Measurements from ENCODE around the gene SDC3. TPM values are rescaled to one million over a fixed set of nuclear protein-coding genes. Genes with fewer than 3 reads are reported as not detected.

SDC3 gene
- total and polyA plus RNA-seq, 2 of the 8 experiments (the other 6 are each of a cell fraction or from before 2014, with no cell fraction given), result 7.0 to 27.0 TPM

- no peak for TF ChIP-seq CHD7 (IDR thresholded peaks at IDR 0.05; ENCODE audit: insufficient replicate concordance, low read length)
- TF ChIP-seq JUND (IDR thresholded peaks at IDR 0.05; ENCODE audit: low read length), result no peak
- no peak for TF ChIP-seq ATF2 (IDR thresholded peaks at IDR 0.05; ENCODE audit: low read length)
- TF ChIP-seq RFX5 (IDR thresholded peaks at IDR 0.05; ENCODE audit: borderline replicate concordance, low read depth, low read length), result no peak
- no peak for TF ChIP-seq EP300 (IDR thresholded peaks at IDR 0.05; ENCODE audit: borderline replicate concordance in 1 of 2, low read depth in 2 of 2, low read length in 2 of 2)
- TF ChIP-seq BACH1 (IDR thresholded peaks at IDR 0.05; ENCODE audit: low read length), result no peak
- no peak for TF ChIP-seq POLR2A (IDR thresholded peaks at IDR 0.05; ENCODE audit: control extremely low read depth in 1 of 2, low read depth in 2 of 2, low read length in 2 of 2)
These were observed 42.1 kb upstream of the SDC3 start (continued) for GRCh38 chr1:30950700-30951099.
